H1 (cell line): ENCODE measurements around the gene OSBPL6. TPM values are rescaled to one million over a fixed set of nuclear protein-coding genes. Genes with fewer than 3 reads are reported as not detected.

Experiments
- CTCF ChIA-PET: fragments of 300-600 bp; sonication (Branson Sonifier 250); formaldehyde crosslinking; loops from one replicate; lab custom pipeline; 2021; ENCODE audit not compliant: partially characterized antibody; lab: Charles Lee
- POLR2A ChIA-PET: fragments of 300-600 bp; sonication (Branson Sonifier 250); formaldehyde crosslinking; loops from one replicate; lab custom pipeline; 2021; ENCODE audit warnings: inconsistent platforms; ENCODE audit not compliant: partially characterized antibody; lab: Charles Lee
- DNase-seq, 2 experiments: peaks; one replicate each; pipeline versions ENCODE4 v3.0.0 to v3.0.0-alpha.2; 2010 to 2022; ENCODE audit warnings: low spot score in 2 of 2, low read depth in 1 of 2, mixed read lengths in 1 of 2
- FAIRE-seq: peaks from 2 replicates; lab custom pipeline; 2011; peaks lifted over from hg19 to GRCh38; lab: Jason Lieb, UNC
- H2AFZ ChIP-seq: 2 replicates; pipeline ENCODE4 v1.8.1; 2012; ENCODE audit warnings: low read length, inconsistent platforms
- H2AK5ac ChIP-seq: 2 replicates; pipeline ENCODE4 v1.6.1; 2013; ENCODE audit warnings: low read depth, low read length
- H2BK120ac ChIP-seq: replicated peaks from 2 replicates; pipeline ENCODE3; 2013; ENCODE audit warnings: low read depth, low read length, inconsistent platforms
- H2BK12ac ChIP-seq: 2 replicates; pipeline ENCODE4 v1.6.1; 2013; ENCODE audit warnings: low read depth, low read length
- H2BK15ac ChIP-seq: 2 replicates; pipeline ENCODE4 v1.6.1; 2013; ENCODE audit warnings: low read length
- H2BK20ac ChIP-seq: 2 replicates; pipeline ENCODE4 v1.6.1; 2013; ENCODE audit warnings: low read length
- H2BK5ac ChIP-seq: 2 replicates; pipeline ENCODE4 v1.6.1; 2013; ENCODE audit warnings: low read depth, low read length
- H3K14ac ChIP-seq: 2 replicates; pipeline ENCODE4 v1.6.1; 2013; ENCODE audit warnings: inconsistent platforms; ENCODE audit not compliant: insufficient read length
- H3K18ac ChIP-seq: 2 replicates; pipeline ENCODE4 v1.6.1; 2013; ENCODE audit warnings: low read length; ENCODE audit errors: extremely low read depth
- H3K23ac ChIP-seq: 2 replicates; pipeline ENCODE4 v1.6.1; 2013; ENCODE audit warnings: inconsistent platforms; ENCODE audit not compliant: insufficient read length
- H3K23me2 ChIP-seq: 2 replicates; pipeline ENCODE4 v1.6.1; 2013; ENCODE audit warnings: low read depth, low read length
- H3K27ac ChIP-seq: 2 replicates; pipeline ENCODE4 v1.6.1; 2011; ENCODE audit warnings: low read depth, low read length, inconsistent platforms
- H3K27me3 ChIP-seq, 4 experiments: replicated peaks in 1 of 4; 1 replicate in 1 of 4; 2 replicates in 3 of 4; pipeline versions ENCODE4 v1.6.1 to v1.8.1; 2011 to 2013; ENCODE audit warnings: low read length in 3 of 4, mild to moderate bottlenecking in 3 of 4, inconsistent platforms in 2 of 4, mixed read lengths in 2 of 4, moderate library complexity in 1 of 4; ENCODE audit not compliant: control insufficient read depth in 3 of 4, insufficient read depth in 3 of 4; ENCODE audit errors: extremely low read depth in 1 of 4
- H3K36me3 ChIP-seq, 4 experiments: 2 replicates each; pipeline versions ENCODE4 v1.6.1 to v1.8.1; 2011 to 2013; ENCODE audit warnings: mild to moderate bottlenecking in 4 of 4, low read length in 3 of 4, moderate library complexity in 2 of 4, control low read depth in 1 of 4, inconsistent platforms in 1 of 4; ENCODE audit not compliant: insufficient read depth in 4 of 4, control insufficient read depth in 2 of 4
- H3K4ac ChIP-seq: replicated peaks from 2 replicates; pipeline ENCODE3; 2013; ENCODE audit warnings: low read length, low read depth, mixed read lengths, inconsistent platforms; ENCODE audit not compliant: insufficient read length
- H3K4me1 ChIP-seq, 4 experiments: replicated peaks in 1 of 4; 1 replicate in 1 of 4; 2 replicates in 3 of 4; pipeline versions ENCODE4 v1.6.1 to v1.8.1; 2011 to 2013; ENCODE audit warnings: low read length in 3 of 4, inconsistent platforms in 2 of 4, mixed read lengths in 1 of 4; ENCODE audit not compliant: insufficient read depth in 4 of 4, control insufficient read depth in 3 of 4
- H3K4me2 ChIP-seq, 2 experiments: 2 replicates each; pipeline versions ENCODE4 v1.6.1 to v1.8.1; 2011 to 2013; ENCODE audit warnings: low read depth in 2 of 2, low read length in 2 of 2, control low read depth in 1 of 2, inconsistent platforms in 1 of 2, mild to moderate bottlenecking in 1 of 2; ENCODE audit not compliant: insufficient read depth in 1 of 2
- H3K4me3 ChIP-seq, 4 experiments: fragments of 200-600, 300-600 bp in 1 of 4; sonication (generic), shearing (Covaris generic), sonication (Bioruptor Twin) in 1 of 4; 2 replicates each; pipeline versions ENCODE4 v1.5.1 to v1.8.1; 2011 to 2016; ENCODE audit warnings: low read length in 4 of 4, low read depth in 3 of 4, control low read depth in 2 of 4, inconsistent platforms in 2 of 4, mild to moderate bottlenecking in 2 of 4, mixed read lengths in 1 of 4, moderate library complexity in 1 of 4; ENCODE audit not compliant: insufficient read depth in 2 of 4; ENCODE audit errors: extremely low read depth in 1 of 4
- H3K56ac ChIP-seq: replicated peaks from 2 replicates; pipeline ENCODE3; 2013; ENCODE audit warnings: low read depth, mild to moderate bottlenecking, mixed read lengths, low read length, inconsistent platforms; ENCODE audit not compliant: insufficient read length
- H3K79me1 ChIP-seq: 2 replicates; pipeline ENCODE4 v1.6.1; 2013; ENCODE audit warnings: low read depth, low read length, control low read depth
- H3K79me2 ChIP-seq, 2 experiments: 2 replicates each; pipeline versions ENCODE4 v1.6.1 to v1.8.1; 2012 to 2013; ENCODE audit warnings: low read length in 2 of 2, mild to moderate bottlenecking in 2 of 2, inconsistent platforms in 1 of 2; ENCODE audit not compliant: insufficient read depth in 2 of 2, control insufficient read depth in 1 of 2
- H3K9ac ChIP-seq, 4 experiments: replicated peaks in 1 of 4; 1 replicate in 1 of 4; 2 replicates in 3 of 4; pipeline versions ENCODE4 v1.6.1 to v1.8.1; 2011 to 2013; ENCODE audit warnings: low read depth in 3 of 4, low read length in 3 of 4, control low read depth in 2 of 4, mild to moderate bottlenecking in 2 of 4, moderate library complexity in 2 of 4, inconsistent platforms in 1 of 4; ENCODE audit errors: extremely low read depth in 1 of 4
- H3K9me3 ChIP-seq, 2 experiments: 2 replicates each; pipeline versions ENCODE4 v1.6.1 to v1.8.1; 2012 to 2013; ENCODE audit warnings: mild to moderate bottlenecking in 2 of 2, moderate library complexity in 2 of 2, control low read depth in 1 of 2, inconsistent platforms in 1 of 2, low read depth in 1 of 2, low read length in 1 of 2, mixed read lengths in 1 of 2; ENCODE audit not compliant: insufficient read depth in 2 of 2
- H4K20me1 ChIP-seq, 2 experiments: replicated peaks in 1 of 2; 2 replicates each; pipeline versions ENCODE3 to v1.8.1; 2011 to 2013; ENCODE audit warnings: inconsistent platforms in 2 of 2, low read length in 2 of 2, mild to moderate bottlenecking in 1 of 2; ENCODE audit not compliant: insufficient read depth in 2 of 2, control insufficient read depth in 1 of 2
- H4K5ac ChIP-seq: 2 replicates; pipeline ENCODE4 v1.6.1; 2013; ENCODE audit warnings: low read length, low read depth, mixed read lengths, inconsistent platforms; ENCODE audit not compliant: insufficient read length
- H4K8ac ChIP-seq: 2 replicates; pipeline ENCODE4 v1.8.0; 2013; ENCODE audit warnings: mild to moderate bottlenecking, moderate library complexity, low read length, inconsistent platforms; ENCODE audit not compliant: insufficient read depth; ENCODE audit errors: extremely low read depth
- H4K91ac ChIP-seq: replicated peaks from 2 replicates; pipeline ENCODE3; 2013; ENCODE audit warnings: low read length, mixed read lengths, inconsistent platforms; ENCODE audit not compliant: insufficient read length
- KDM4A ChIP-seq: IDR thresholded peaks from one replicate; pipeline ENCODE4 v1.7.1; 2012; ENCODE audit warnings: low read depth, mild to moderate bottlenecking, moderate library complexity, low read length, inconsistent platforms; ENCODE audit not compliant: severe bottlenecking
- NRF1 ChIP-seq: IDR thresholded peaks from 2 replicates; pipeline ENCODE4 v1.6.1; 2011; ENCODE audit warnings: mild to moderate bottlenecking, low read depth, low read length, improper control_type of control experiment
- WGBS, 2 experiments: shearing (Covaris generic) in 1 of 2; methylation state at CpG; one replicate each; pipeline versions ENCODE4 v1.1.6 to v1.1.7; 2013 to 2015; ENCODE audit warnings: low lambda C conversion rate in 2 of 2, mixed read lengths in 2 of 2, inconsistent platforms in 1 of 2, low coverage in 1 of 2, missing lambda C conversion rate in 1 of 2; ENCODE audit not compliant: insufficient replicate concordance in 2 of 2, insufficient coverage in 1 of 2, insufficient read length in 1 of 2; ENCODE audit errors: extremely low coverage in 1 of 2, missing lambda C conversion rate in 1 of 2; 5-methylcytosine and 5-hydroxymethylcytosine counted together
- polyA plus RNA-seq, 7 experiments: library from polyadenylated mRNA; depleted of rRNA in 3 of 7; stranded (reverse) in 5 of 7; unstranded in 2 of 7; fragments of >200 nt in 5 of 7; fragments of 200-250 nt in 2 of 7; gene quantifications; 1 replicate in 5 of 7; 2 replicates in 1 of 7; 4 replicates in 1 of 7; pipeline versions ENCODE4 v1.2.1 to v1.2.3, GENCODE V29; 2011 to 2013; ENCODE audit warnings: missing spikeins in 2 of 7, mixed read lengths in 2 of 7
- total RNA-seq: library from RNA; stranded (reverse); fragmentation: NEBNext Ultra II Directional; extraction: Animal tissue kit (Norgen Biotek cat#: 25700); gene quantifications from 2 replicates; pipeline ENCODE4 v1.2.1, GENCODE V29; 2021

The OSBPL6 gene
- total and polyA plus RNA-seq, 2 of the 8 experiments (the other 6 are each of a cell fraction or from before 2014, with no cell fraction given): 1.7 to 5.6 TPM

DNA sequence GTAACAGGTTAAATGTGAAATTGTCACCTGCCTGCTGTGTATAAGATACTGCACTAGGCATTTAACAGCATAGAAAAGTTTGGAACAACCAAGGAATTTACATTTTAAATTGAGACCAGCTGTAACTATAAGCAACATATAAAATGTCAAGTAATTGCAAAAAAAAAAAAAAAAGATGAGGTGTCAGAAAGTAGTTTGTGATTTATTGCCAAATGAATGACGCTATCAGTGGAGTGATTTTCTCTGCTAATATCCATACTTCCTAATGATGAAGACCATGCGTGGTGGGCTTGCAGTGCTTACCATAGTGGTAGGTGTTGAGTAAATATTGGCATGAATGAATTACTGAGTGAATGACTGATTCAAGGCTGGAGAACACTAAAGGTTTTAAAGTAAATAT lies 73.3 kb downstream of the OSBPL6 start:
- DNase-seq (no peak), FAIRE-seq (no peak)
- no peaks in the 10 kb centered on the region for H3K79me1 ChIP-seq
- no peaks in the 10 kb centered on the region for H3K27me3 ChIP-seq
- 91% methylated on average over 2 of the region's 2 CpGs; no CpG with 5 or more reads in 1 of the 2 experiments for WGBS, 2 experiments
- CTCF ChIA-PET: interaction anchor here (2.6 kb wide), 1 partner anchor 12 kb away, joined by 7 read pairs; no protein-coding TSS in a partner anchor
- no peak overlapping the region for H3K56ac ChIP-seq
- H3K4me2 ChIP-seq: no peak overlapping the region
- POLR2A ChIA-PET: interaction anchor here (1.7 kb wide), 1 partner anchor 11 kb away, joined by 4 read pairs; no protein-coding TSS in a partner anchor
- no peak overlapping the region for H2AK5ac ChIP-seq
- H3K4me3 ChIP-seq: no peak overlapping the region
- no peaks in the 10 kb centered on the region for H3K79me2 ChIP-seq
- no peak overlapping the region for H4K8ac ChIP-seq
- H4K20me1 ChIP-seq: no peaks in the 10 kb centered on the region
- H4K5ac ChIP-seq: no peak overlapping the region
- H3K4ac ChIP-seq: no peak overlapping the region
- H2BK5ac ChIP-seq: no peak overlapping the region
- H3K4me1 ChIP-seq: peaks cover 0 to 2% (median 0%) of the 10 kb centered on the region in 4 experiments; a peak in 2 of 7 replicates
- H2AFZ ChIP-seq: no peak overlapping the region
- H2BK120ac ChIP-seq: no peak overlapping the region
- no peak overlapping the region for H3K18ac ChIP-seq
- H3K14ac ChIP-seq: no peak overlapping the region
- no peak overlapping the region for H4K91ac ChIP-seq
- no peaks in the 10 kb centered on the region for H3K36me3 ChIP-seq
- H3K23ac ChIP-seq: no peak overlapping the region
- no peak overlapping the region for H3K27ac ChIP-seq
- H3K9ac ChIP-seq: no peak overlapping the region
- no peaks in the 10 kb centered on the region for H3K9me3 ChIP-seq
- no peak overlapping the region for H2BK12ac ChIP-seq
- no peak for TF ChIP-seq KDM4A
- TF ChIP-seq NRF1: no peak
- no peak overlapping the region for H2BK15ac ChIP-seq
- H2BK20ac ChIP-seq: no peak overlapping the region
- no peaks in the 10 kb centered on the region for H3K23me2 ChIP-seq
